GM12873 (cell line): ENCODE results near the gene RNF135.

Source experiments
- CTCF ChIP-seq: IDR thresholded peaks from 2 replicates; pipeline ENCODE4 v1.5.1; 2012; ENCODE audit warnings: low read depth, mild to moderate bottlenecking, moderate library complexity, low read length, control low read depth; ENCODE audit not compliant: insufficient read depth; ENCODE audit errors: missing control alignments

Gene RNF135

GRCh38 chr17:30958187-30958586, 12.7 kb upstream of the RNF135 start:
- no peak for TF ChIP-seq CTCF

- TF ChIP-seq CTCF: no peak
Measured at GRCh38 chr17:30961209-30962188, 9.3 kb upstream of the RNF135 start.

GRCh38 chr17:30964876-30965275, 6.0 kb upstream of the RNF135 start:
- no peak for TF ChIP-seq CTCF

- no peak for TF ChIP-seq CTCF
Measured at GRCh38 chr17:30965686-30966085, 5.2 kb upstream of the RNF135 start.

GRCh38 chr17:30969989-30970830, 629 bp upstream of the RNF135 start:
- no peak for TF ChIP-seq CTCF

GRCh38 chr17:30975042-30975820, 4.4 kb downstream of the RNF135 start:
- TF ChIP-seq CTCF: no peak
